HG03457 (cell line): ENCODE data around the gene RIMBP2.

ENCODE experiments used
- ATAC-seq: cut with Tn5 transposase; IDR thresholded peaks from one replicate; pipeline ENCODE4 v1.9.1; 2021; ENCODE audit warnings: moderate number of reproducible peaks; ENCODE audit not compliant: unreplicated experiment

Gene RIMBP2

GRCh38 chr12:130639476-130640424 is 76.3 kb downstream of the RIMBP2 start:
- ATAC-seq = no peak

- no peak for ATAC-seq
Observed at GRCh38 chr12:130636370-130636769, 79.7 kb downstream of the RIMBP2 start.

- ATAC-seq = no peak
Observed at GRCh38 chr12:130634866-130635265, 81.2 kb downstream of the RIMBP2 start.

DNA sequence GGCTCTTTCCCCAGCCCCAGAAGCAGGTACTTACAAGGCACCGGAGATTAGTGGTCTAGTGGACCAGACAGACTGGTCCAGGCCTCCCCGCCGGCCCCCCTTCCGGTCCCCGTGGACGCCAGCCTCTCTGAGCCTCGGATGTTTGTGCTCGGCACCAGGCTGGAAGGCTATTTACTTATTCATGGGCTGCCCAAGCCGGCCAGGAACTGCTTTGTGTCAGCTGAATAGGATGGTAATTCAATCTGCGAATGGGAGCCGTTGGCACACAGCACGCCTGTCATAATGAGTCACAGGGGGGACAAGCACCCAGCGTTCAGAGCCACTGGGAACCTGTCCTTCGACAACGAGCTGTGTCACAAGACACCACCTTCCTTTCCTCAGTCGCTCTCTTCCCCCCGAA is 82.3 kb downstream of the RIMBP2 start:
- no peak for ATAC-seq

DNA sequence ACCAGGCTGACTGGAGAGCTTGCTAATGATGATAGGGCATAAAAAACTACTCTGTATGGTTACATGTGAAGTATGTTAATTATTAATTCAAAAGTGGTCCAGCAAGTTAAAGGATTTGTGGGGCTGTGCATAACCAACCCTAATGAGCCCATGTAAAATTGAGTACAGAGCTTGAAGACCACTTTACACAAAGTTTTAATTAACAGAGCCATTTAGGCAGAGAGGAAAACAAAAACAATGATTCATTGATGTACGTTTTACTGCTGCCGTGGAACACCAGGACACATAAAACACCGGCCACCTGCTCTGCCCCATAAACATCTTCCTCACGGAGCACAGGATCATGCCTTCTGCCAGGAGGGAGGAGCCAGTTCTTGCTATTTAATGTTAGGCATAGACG is 83.5 kb downstream of the RIMBP2 start:
- no peak for ATAC-seq

GRCh38 chr12:130628304-130628703 is 87.8 kb downstream of the RIMBP2 start:
- no peak for ATAC-seq

DNA sequence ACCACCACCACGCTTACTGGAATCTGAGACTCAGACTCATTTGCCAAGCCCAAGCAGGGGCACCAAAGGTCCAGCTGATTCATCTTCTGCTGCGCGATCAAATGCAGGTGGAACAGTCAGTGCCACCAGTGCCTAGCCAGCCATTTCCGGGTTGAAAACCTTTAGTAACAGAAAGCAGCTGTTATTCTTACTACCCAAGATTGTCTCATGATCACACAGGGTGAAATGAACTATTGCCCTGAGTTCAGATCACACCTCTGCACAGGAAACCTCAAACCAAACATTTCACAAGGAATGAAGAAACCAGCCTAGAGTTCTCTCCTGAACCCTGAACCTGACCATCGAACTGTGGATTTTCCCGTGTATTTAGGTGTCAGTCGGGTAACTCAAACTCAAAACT is 88.9 kb downstream of the RIMBP2 start:
- no peak for ATAC-seq

DNA sequence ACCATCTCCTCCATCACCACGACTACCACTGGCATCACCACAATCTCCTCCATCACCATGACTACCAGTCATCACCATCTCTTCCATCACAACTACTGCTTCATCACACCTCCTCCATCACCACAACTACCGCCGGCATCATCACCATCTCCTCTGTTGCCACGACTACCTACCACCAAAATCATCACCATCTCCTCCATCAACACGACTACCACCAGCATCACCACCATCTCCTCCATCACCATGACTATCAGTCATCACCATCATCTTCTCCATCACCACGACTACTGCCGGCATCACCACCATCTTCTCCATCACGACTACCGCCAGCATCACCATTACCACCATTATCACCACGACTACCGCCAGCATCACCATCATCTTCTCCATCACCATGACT is 89.5 kb downstream of the RIMBP2 start:
- ATAC-seq = no peak

- no peak for ATAC-seq
Observed at GRCh38 chr12:130625201-130625600, 90.9 kb downstream of the RIMBP2 start.

GRCh38 chr12:130622803-130623202 is 93.3 kb downstream of the RIMBP2 start:
- no peak for ATAC-seq

- no peak for ATAC-seq
Observed at GRCh38 chr12:130621696-130622298, 94.3 kb downstream of the RIMBP2 start.

- no peak for ATAC-seq
Observed at GRCh38 chr12:130620756-130621155, 95.3 kb downstream of the RIMBP2 start.

DNA sequence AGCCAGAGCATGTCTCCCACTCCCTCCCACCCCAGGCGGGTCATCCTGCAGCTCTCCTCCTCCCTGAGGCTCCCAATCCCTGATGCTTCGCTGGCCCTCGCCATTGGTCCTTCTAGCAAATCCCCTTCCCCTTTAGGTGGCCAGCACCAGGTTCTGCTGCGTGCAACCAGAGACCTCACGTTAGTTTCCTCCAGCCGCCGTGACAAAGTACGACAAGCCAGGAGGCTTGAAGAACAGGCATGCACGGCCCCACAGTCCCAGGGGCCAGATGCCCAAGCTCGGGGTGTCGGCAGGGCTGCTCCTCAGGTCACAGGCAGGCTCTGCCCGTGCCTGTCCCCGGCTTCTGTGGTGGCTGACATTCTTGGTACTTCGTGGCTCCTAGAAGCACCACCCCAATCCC is 95.8 kb downstream of the RIMBP2 start:
- no peak for ATAC-seq

GRCh38 chr12:130619385-130620001 is 96.6 kb downstream of the RIMBP2 start:
- ATAC-seq = no peak

DNA sequence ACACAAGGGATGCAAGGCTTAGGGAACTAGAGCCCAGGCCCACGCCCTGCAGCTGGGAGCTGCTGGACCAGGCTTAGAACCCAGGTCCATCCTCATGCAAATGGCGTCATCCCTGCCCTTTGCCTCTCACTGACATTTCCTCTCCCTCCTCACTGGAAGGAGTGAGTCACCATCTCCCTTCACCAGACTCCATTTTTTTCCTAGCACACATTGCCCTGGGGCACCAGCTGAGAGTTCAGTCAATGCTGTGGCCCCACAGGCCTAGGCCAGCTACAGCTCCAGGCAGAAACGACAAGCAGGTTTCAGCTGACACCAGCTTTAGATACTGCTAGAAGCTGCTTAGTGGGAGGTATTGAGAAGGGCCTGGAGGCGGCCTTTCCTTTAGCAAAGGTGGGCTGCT is 98.9 kb downstream of the RIMBP2 start:
- no peak for ATAC-seq

DNA sequence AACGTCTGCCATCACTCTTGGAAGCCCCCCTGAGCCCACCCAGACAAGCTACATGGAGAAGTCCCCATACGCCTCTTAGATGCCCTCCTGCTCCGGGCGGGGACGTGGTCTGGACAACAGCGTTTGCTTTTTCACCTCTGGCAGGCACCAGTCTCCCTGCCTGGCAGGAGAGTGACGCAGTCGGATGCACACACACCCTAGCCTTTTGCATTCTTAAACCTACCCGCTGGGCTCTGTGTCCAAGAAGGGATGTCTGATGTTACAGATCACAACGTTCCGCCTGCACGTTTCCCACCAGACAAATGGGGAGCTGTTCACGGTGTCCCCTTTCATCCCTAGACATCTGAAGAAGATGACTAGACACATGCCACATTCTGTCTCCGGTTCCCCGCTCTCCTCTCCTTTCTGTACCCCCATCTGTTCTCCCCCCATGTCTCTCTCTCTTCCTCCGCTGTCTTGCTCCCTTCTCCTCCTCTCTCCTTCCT is 100.2 kb downstream of the RIMBP2 start:
- no peak for ATAC-seq

DNA sequence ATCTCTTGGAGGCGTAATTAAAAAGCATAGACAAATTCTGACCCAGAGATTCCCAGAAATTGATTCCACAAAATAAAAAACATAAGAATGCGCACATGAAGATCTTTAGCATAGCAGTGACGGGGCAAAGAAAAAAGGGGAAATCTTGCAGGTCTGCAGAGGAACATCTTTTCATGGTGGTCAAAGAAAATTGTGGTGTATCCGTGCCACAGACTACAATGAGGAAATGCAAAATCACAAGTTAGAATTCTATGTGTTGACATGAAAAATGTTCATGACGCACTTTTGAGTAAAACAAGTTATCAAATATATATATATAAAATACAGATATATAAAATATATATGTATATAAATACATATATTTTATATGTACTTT is 101.6 kb downstream of the RIMBP2 start:
- ATAC-seq = no peak

DNA sequence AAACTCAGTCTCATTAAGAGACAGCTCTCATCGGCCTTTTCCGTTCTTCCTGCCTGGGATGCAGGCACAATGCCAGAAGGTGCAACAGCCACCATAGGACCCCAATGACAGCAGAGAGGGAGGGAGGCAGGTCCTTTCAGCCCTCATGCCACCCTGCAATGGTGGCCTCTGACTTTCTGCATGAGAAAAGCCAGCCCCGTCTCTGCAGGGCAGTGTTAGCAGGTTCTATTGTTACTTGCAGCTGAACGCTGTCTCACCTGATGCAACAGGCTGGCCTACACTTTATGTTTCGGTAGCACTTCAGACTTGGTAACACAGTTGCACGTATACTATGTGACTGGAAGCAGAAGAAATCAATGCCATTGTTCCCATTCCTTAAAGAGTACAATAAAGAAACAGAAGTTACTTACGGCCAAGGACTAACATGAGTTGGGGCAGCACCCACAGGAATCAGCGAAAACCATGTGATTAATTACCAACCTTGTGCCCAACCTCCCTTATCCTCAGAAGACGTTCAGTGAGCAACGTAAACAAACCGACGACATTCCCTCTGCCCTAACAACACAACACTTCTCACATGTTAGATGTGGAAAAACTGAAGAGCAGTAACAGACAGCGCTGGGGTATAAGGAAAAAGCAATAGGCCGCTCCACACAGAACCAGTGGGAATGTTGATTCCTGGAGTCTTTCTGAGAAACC is 102.1 kb downstream of the RIMBP2 start:
- no peak for ATAC-seq

GRCh38 chr12:130613131-130613530 is 103.0 kb downstream of the RIMBP2 start:
- ATAC-seq = no peak

GRCh38 chr12:130611026-130611905 is 104.8 kb downstream of the RIMBP2 start:
- no peak for ATAC-seq
